Endothelial cell of umbilical vein (primary cell): ENCODE data around the gene TTLL12. TPM values are rescaled to one million over a fixed set of nuclear protein-coding genes. Genes with fewer than 3 reads are reported as not detected.

Experiments
- BruUV-seq: library from RNA; stranded (reverse); fragments of 400-500 nt; replicated peaks from 2 replicates; lab custom pipeline; 2021; lab: Mats Ljungman, UMichigan
- CTCF ChIA-PET: fragments of 300-600, 350-600 bp; sonication (Branson Sonifier 250); formaldehyde crosslinking; loops from one replicate; lab custom pipeline; 2021; ENCODE audit warnings: antibody characterized with exemption, inconsistent platforms; lab: Charles Lee
- POLR2A ChIA-PET: fragments of 300-600, 350-600 bp; sonication (Branson Sonifier 250); formaldehyde crosslinking; loops from one replicate; lab custom pipeline; 2021; ENCODE audit warnings: antibody characterized with exemption, inconsistent platforms; lab: Charles Lee
- DNase-seq: peaks from one replicate; pipeline ENCODE4 v3.0.0-alpha.2; 2011; ENCODE audit warnings: low read depth, low spot score
- FAIRE-seq: peaks from 2 replicates; lab custom pipeline; 2011; peaks lifted over from hg19 to GRCh38; lab: Jason Lieb, UNC
- H2AFZ ChIP-seq: 2 replicates; pipeline ENCODE4 v1.6.0; 2012; ENCODE audit warnings: low read depth, low read length, control low read depth, inconsistent platforms
- H3K27ac ChIP-seq: 2 replicates; pipeline ENCODE4 v1.5.1; 2011; ENCODE audit warnings: low read depth, mild to moderate bottlenecking, control low read depth, low read length, moderate library complexity; ENCODE audit not compliant: insufficient read depth
- H3K27me3 ChIP-seq, 2 experiments: 2 replicates each; pipeline versions ENCODE4 v1.6.0 to v1.6.1; 2011; ENCODE audit warnings: low read length in 2 of 2, mixed read lengths in 1 of 2; ENCODE audit not compliant: control insufficient read depth in 2 of 2, insufficient read depth in 2 of 2
- H3K36me3 ChIP-seq, 2 experiments: 2 replicates in 1 of 2; 3 replicates in 1 of 2; pipeline ENCODE4 v1.5.1; 2011; ENCODE audit warnings: low read length in 2 of 2, mild to moderate bottlenecking in 1 of 2, moderate library complexity in 1 of 2; ENCODE audit not compliant: control insufficient read depth in 2 of 2, insufficient read depth in 2 of 2; ENCODE audit errors: extremely low read depth in 1 of 2
- H3K4me1 ChIP-seq: 3 replicates; pipeline ENCODE4 v1.5.1; 2011; ENCODE audit warnings: mild to moderate bottlenecking, low read length; ENCODE audit not compliant: control insufficient read depth, insufficient read depth; ENCODE audit errors: extremely low read depth
- H3K4me2 ChIP-seq: 2 replicates; pipeline ENCODE4 v1.6.1; 2011; ENCODE audit warnings: low read length, control low read depth, mixed read lengths; ENCODE audit not compliant: insufficient read depth
- H3K4me3 ChIP-seq, 3 experiments: fragments of 200-600 bp in 1 of 3; sonication (generic), shearing (Covaris generic) in 1 of 3; replicated peaks in 1 of 3; 2 replicates each; pipeline ENCODE4 v1.5.1; 2011 to 2016; ENCODE audit warnings: control low read depth in 3 of 3, low read length in 3 of 3, mild to moderate bottlenecking in 2 of 3, inconsistent platforms in 1 of 3, low read depth in 1 of 3, moderate library complexity in 1 of 3; ENCODE audit not compliant: insufficient read depth in 1 of 3
- H3K79me2 ChIP-seq: 2 replicates; pipeline ENCODE4 v1.6.0; 2012; ENCODE audit warnings: low read length, inconsistent platforms; ENCODE audit not compliant: control insufficient read depth, insufficient read depth
- H3K9ac ChIP-seq: replicated peaks from 2 replicates; pipeline ENCODE3; 2011; ENCODE audit warnings: low read length, control low read depth; ENCODE audit not compliant: insufficient read depth; ENCODE audit errors: extremely low read depth
- H3K9me1 ChIP-seq: replicated peaks from 3 replicates; pipeline ENCODE4 v1.6.0; 2011; ENCODE audit warnings: mild to moderate bottlenecking, low read length; ENCODE audit not compliant: control insufficient read depth, insufficient read depth; ENCODE audit errors: extremely low read depth
- H3K9me3 ChIP-seq: replicated peaks from 2 replicates; pipeline ENCODE4 v1.5.1; 2012; ENCODE audit warnings: low read length, inconsistent platforms; ENCODE audit not compliant: control insufficient read depth, insufficient read depth
- H4K20me1 ChIP-seq: replicated peaks from 2 replicates; pipeline ENCODE3; 2011; ENCODE audit warnings: mild to moderate bottlenecking, low read length; ENCODE audit not compliant: control insufficient read depth, insufficient read depth; ENCODE audit errors: extremely low read depth
- CTCF ChIP-seq, 2 donors: IDR thresholded peaks; 1 replicate in 1 of 2; 2 replicates in 1 of 2; pipeline ENCODE4 v1.5.1; 2011; ENCODE audit warnings: low read length in 2 of 2, mild to moderate bottlenecking in 2 of 2, moderate library complexity in 2 of 2, control low read depth in 1 of 2, inconsistent platforms in 1 of 2, low read depth in 1 of 2; ENCODE audit not compliant: insufficient read depth in 1 of 2; ENCODE audit errors: extremely low read depth in 1 of 2
- EZH2 ChIP-seq: IDR thresholded peaks from 2 replicates; pipeline ENCODE4 v1.6.1; 2012; ENCODE audit warnings: borderline replicate concordance, low read depth, mild to moderate bottlenecking, moderate library complexity, low read length, inconsistent platforms; ENCODE audit not compliant: severe bottlenecking
- FOS ChIP-seq: IDR thresholded peaks from 2 replicates; pipeline ENCODE4 v1.6.1; 2011; ENCODE audit warnings: mild to moderate bottlenecking, low read length, moderate library complexity, borderline replicate concordance; ENCODE audit not compliant: insufficient read depth
- GATA2 ChIP-seq: IDR thresholded peaks from 2 replicates; pipeline ENCODE4 v1.7.0; 2011; ENCODE audit warnings: low read depth, mild to moderate bottlenecking, moderate library complexity, mixed read lengths, low read length; ENCODE audit not compliant: insufficient read length, insufficient read depth
- JUN ChIP-seq: IDR thresholded peaks from 2 replicates; pipeline ENCODE4 v1.6.1; 2011; ENCODE audit warnings: borderline replicate concordance, low read depth; ENCODE audit not compliant: insufficient read length, insufficient read depth
- MAX ChIP-seq: IDR thresholded peaks from 2 replicates; pipeline ENCODE4 v1.6.1; 2011; ENCODE audit not compliant: insufficient read depth, insufficient read length
- MYC ChIP-seq: IDR thresholded peaks from one replicate; pipeline ENCODE4 v1.6.1; 2011; ENCODE audit warnings: mild to moderate bottlenecking, low read depth, low read length
- POLR2A ChIP-seq: IDR thresholded peaks from 2 replicates; pipeline ENCODE4 v1.6.1; 2012; ENCODE audit warnings: low read depth, mild to moderate bottlenecking, control low read depth, low read length
- POLR2AphosphoS5 ChIP-seq: IDR thresholded peaks from 2 replicates; pipeline ENCODE4 v1.6.1; 2012; ENCODE audit warnings: low read depth, mild to moderate bottlenecking, control low read depth, low read length, moderate library complexity; ENCODE audit not compliant: insufficient read depth
- dilution Hi-C: fragments of 300-500 bp; cut with MboI; formaldehyde crosslinking; loops from one replicate; pipeline ENCODE4 v1.15.0; 2019; ENCODE audit warnings: low sequenced_read_pairs; ENCODE audit not compliant: extremely low pct_ligation_motif_present
- intact Hi-C: fragments of 100-400 bp; cut with micrococcal nuclease; formaldehyde crosslinking; loops from one replicate; pipeline ENCODE4 v1.10.0; 2022
- polyA plus RNA-seq, 4 experiments: library from polyadenylated mRNA; depleted of rRNA in 3 of 4; stranded (reverse) in 3 of 4; unstranded in 1 of 4; fragments of >200 nt; gene quantifications; 2 replicates each; pipeline versions ENCODE4 v1.2.1 to v1.2.3, GENCODE V29; 2011 to 2012; ENCODE audit warnings: missing spikeins in 1 of 4
- total RNA-seq: library from RNA; stranded (reverse); gene quantifications from 2 replicates; pipeline ENCODE4 v1.2.3, GENCODE V29; 2021

TTLL12 gene
- total and polyA plus RNA-seq, 2 donors (not counting 3 experiments of a cell fraction or from before 2014, with no cell fraction given) = 26.2 to 36.5 TPM

- H3K9me3 ChIP-seq = no peaks in the 10 kb centered on the region
- H3K9me1 ChIP-seq = no peaks in the 10 kb centered on the region
- ChIA-PET POLR2A (no interaction called here), CTCF (interaction anchor here (0.7 to 7.7 kb wide), 25 partner anchors 9 to 1395 kb away, joined by 3 to 106 read pairs (median 4); no protein-coding TSS in a partner anchor)
- H2AFZ ChIP-seq = no peak overlapping the region
- intact Hi-C loops = loop anchor here (1.0 kb wide), 5 partner anchors 32 to 154 kb away; no protein-coding TSS in a partner anchor
- H3K27ac ChIP-seq = no peak overlapping the region
- no peak for FAIRE-seq
- no peaks in the 10 kb centered on the region for H3K79me2 ChIP-seq
- H3K27me3 ChIP-seq = no peaks in the 10 kb centered on the region
- H3K4me1 ChIP-seq = no peaks in the 10 kb centered on the region
- H3K4me3 ChIP-seq = no peak overlapping the region
- no peaks in the 10 kb centered on the region for H4K20me1 ChIP-seq
- H3K9ac ChIP-seq = no peak overlapping the region
- no peak for DNase-seq
- dilution Hi-C loops = no loop called here
- no peaks in the 10 kb centered on the region for H3K36me3 ChIP-seq
- no TSS peak for BruUV-seq
- no peak overlapping the region for H3K4me2 ChIP-seq
- TF ChIP-seq POLR2A (no peak), CTCF (IDR thresholded peaks at IDR 0.05; ENCODE audit: extremely low read depth in 1 of 2, insufficient read depth in 1 of 2, low read depth in 1 of 2, low read length in 2 of 2) (no peak), JUN (no peak), GATA2 (no peak), POLR2AphosphoS5 (no peak), EZH2 (no peak), MYC (no peak), MAX (no peak), FOS (no peak)
These were observed 44.7 kb upstream of the TTLL12 start for GRCh38 chr22:43231724-43232034.
